GM10266 (cell line): ENCODE measurements around the gene IFNB1.

Source experiments
- DNase-seq: peaks from one replicate; pipeline ENCODE4 v3.0.0; 2012; ENCODE audit errors: extremely low spot score
- CTCF ChIP-seq: IDR thresholded peaks from 2 replicates; pipeline ENCODE4 v1.5.1; 2012; ENCODE audit warnings: mild to moderate bottlenecking, low read depth; ENCODE audit not compliant: control insufficient read depth, insufficient read depth; ENCODE audit errors: missing control alignments

Gene IFNB1

GRCh38 chr9:21077781-21078180 lies at the start of gene IFNB1:
IFNB1 (minus strand) TSS chr9:21077942; CDS start chr9:21077869, 73 bp downstream.
- DNase-seq, result no peak
- TF ChIP-seq CTCF, result no peak

GRCh38 chr9:21121595-21122251 lies 44.0 kb upstream of the IFNB1 start:
- no peak for TF ChIP-seq CTCF
- DNase-seq, result peak; percentile 42

- no peak for TF ChIP-seq CTCF
- no peak for DNase-seq
These were observed 43.3 kb upstream of the IFNB1 start for GRCh38 chr9:21121079-21121478.

- no peak for DNase-seq
- no peak for TF ChIP-seq CTCF
These were observed 41.5 kb upstream of the IFNB1 start for GRCh38 chr9:21119093-21119770.

GRCh38 chr9:21114311-21114710 lies 36.6 kb upstream of the IFNB1 start:
- no peak for DNase-seq
- TF ChIP-seq CTCF, result no peak

- peak; percentile 51 for DNase-seq
- TF ChIP-seq CTCF, result peak; percentile 80
These were observed 33.2 kb upstream of the IFNB1 start for GRCh38 chr9:21110708-21111576.
